ENCODE results near the gene MPPED1. TPM values are rescaled to one million over a fixed set of nuclear protein-coding genes. Genes with fewer than 3 reads are reported as not detected.

MPPED1 gene
- total and polyA plus RNA-seq, 2 donors (not counting 1 experiment from before 2014, with no cell fraction given): not detected

DNA sequence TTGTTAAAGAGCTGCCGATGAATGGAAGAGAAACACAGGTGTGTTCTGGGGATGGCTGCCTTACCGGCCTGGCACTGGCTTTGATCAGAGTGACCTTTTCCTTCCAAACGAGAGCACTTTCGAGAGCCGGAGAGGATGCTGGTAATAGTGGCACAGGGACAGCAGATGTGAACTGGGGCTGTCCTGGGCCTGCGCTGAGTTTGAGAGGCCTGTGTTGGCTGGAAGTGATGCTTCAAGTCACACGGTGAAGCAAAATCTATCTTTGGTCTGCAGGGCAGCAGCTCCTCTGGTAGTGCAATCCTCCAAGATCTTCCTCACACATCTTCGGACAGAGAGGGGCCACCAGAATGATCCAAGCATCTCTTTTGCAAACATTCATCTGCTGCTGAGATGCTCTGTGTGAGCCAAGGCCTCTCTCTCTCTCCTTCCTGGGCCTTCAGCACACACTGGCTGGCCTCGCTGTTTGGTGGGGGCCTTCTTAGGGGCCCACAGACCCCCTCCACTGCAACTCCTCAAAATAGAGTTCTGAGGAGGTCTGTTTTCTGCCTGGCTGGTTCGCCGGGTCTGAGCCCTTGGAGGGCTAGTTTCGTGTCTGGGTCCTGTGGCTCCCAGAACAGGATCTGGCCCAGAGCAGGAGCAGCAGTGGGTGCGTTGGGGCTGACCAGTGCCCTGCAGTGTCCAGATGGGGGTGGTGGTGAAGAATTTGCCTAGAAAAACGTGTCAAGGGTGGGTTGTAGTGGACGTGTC lies 6.4 kb downstream of the MPPED1 start:
- no peak overlapping the region for H3K9ac ChIP-seq (ENCODE audit: insufficient read depth, low read length)
- TF ChIP-seq, protein P1, sequence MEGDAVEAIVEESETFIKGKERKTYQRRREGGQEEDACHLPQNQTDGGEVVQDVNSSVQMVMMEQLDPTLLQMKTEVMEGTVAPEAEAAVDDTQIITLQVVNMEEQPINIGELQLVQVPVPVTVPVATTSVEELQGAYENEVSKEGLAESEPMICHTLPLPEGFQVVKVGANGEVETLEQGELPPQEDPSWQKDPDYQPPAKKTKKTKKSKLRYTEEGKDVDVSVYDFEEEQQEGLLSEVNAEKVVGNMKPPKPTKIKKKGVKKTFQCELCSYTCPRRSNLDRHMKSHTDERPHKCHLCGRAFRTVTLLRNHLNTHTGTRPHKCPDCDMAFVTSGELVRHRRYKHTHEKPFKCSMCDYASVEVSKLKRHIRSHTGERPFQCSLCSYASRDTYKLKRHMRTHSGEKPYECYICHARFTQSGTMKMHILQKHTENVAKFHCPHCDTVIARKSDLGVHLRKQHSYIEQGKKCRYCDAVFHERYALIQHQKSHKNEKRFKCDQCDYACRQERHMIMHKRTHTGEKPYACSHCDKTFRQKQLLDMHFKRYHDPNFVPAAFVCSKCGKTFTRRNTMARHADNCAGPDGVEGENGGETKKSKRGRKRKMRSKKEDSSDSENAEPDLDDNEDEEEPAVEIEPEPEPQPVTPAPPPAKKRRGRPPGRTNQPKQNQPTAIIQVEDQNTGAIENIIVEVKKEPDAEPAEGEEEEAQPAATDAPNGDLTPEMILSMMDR (conservative IDR thresholded peaks at IDR 0.05 in 1 of 2, IDR thresholded peaks at IDR 0.05 in 1 of 2; ENCODE audit: low read depth in 1 of 2, low read length in 2 of 2): no peak
- TF ChIP-seq EZH2 (IDR thresholded peaks at IDR 0.05; ENCODE audit: low read length, missing control alignments): no peak
- H3K9me3 ChIP-seq (ENCODE audit: control insufficient read depth, insufficient read depth, low read depth, low read length): no peaks in the 10 kb centered on the region
- H3K4me1 ChIP-seq (ENCODE audit: control insufficient read depth, extremely low read depth, insufficient read depth, low read length): no peaks in the 10 kb centered on the region
- peaks cover 10% of the 10 kb centered on the region for H3K27me3 ChIP-seq (ENCODE audit: control insufficient read depth, insufficient read depth, low read length)
- H3K4me2 ChIP-seq (ENCODE audit: extremely low read depth, insufficient read depth, low read length): no peak overlapping the region
- H3K4me3 ChIP-seq (replicated peaks in 1 of 4; ENCODE audit: control extremely low read depth in 1 of 4, insufficient read depth in 1 of 4, low read depth in 3 of 4, low read length in 4 of 4): no peak overlapping the region
- H3K79me2 ChIP-seq (ENCODE audit: control insufficient read depth, insufficient read depth, low read length): no peaks in the 10 kb centered on the region
- no peaks in the 10 kb centered on the region for H3K36me3 ChIP-seq (ENCODE audit: control insufficient read depth, insufficient read depth, low read length)
- H2AFZ ChIP-seq (ENCODE audit: low read length): no peak overlapping the region
- no peak overlapping the region for H3K27ac ChIP-seq (ENCODE audit: insufficient read depth, low read length)
- no peaks in the 10 kb centered on the region for H4K20me1 ChIP-seq (ENCODE audit: control insufficient read depth, extremely low read depth, insufficient read depth, low read length)
- DNase-seq (ENCODE audit: low read depth in 2 of 2): no peak

DNA sequence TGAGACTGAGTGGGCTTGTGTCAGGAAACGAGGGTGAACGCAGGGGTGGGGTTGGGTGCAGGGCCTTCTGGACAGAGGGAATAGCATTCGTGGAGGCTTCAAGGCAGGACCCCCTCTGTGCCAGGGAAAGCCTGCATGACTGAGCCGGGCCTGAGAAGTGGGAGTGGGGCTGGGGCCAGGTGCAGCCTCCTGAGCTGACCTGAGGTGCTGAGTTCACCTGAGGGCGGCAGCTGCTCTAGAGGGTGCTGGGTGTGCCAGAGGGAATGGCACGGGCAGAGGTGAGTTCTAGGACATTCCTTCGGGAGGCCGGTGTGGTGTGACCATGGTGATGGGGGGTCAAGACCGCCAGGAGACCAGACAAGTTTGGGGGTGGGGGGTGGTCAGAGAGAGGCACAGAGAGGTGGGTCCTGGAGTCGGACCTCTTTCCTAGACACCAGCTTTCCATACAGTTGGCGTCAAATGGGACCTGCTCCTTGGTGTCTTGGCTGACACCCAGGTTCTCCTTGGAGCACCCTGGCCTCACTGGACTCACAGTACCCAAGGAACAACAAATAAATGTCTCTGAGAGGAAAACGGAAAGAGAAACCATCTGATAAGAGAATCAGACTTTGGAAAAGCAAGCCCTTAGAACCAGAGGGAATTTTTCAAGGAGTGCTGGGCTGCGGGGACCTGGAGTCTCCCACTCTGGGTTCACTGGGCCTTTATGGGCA lies 7.7 kb downstream of the MPPED1 start:
- H3K4me1 ChIP-seq (ENCODE audit: control insufficient read depth, extremely low read depth, insufficient read depth, low read length): no peaks in the 10 kb centered on the region
- TF ChIP-seq EZH2 (IDR thresholded peaks at IDR 0.05; ENCODE audit: low read length, missing control alignments): no peak
- TF ChIP-seq, protein P1 (conservative IDR thresholded peaks at IDR 0.05 in 1 of 2, IDR thresholded peaks at IDR 0.05 in 1 of 2; ENCODE audit: low read depth in 1 of 2, low read length in 2 of 2): no peak
- no peak overlapping the region for H3K4me3 ChIP-seq (replicated peaks in 1 of 4; ENCODE audit: control extremely low read depth in 1 of 4, insufficient read depth in 1 of 4, low read depth in 3 of 4, low read length in 4 of 4)
- no peak overlapping the region for H3K4me2 ChIP-seq (ENCODE audit: extremely low read depth, insufficient read depth, low read length)
- H3K9ac ChIP-seq (ENCODE audit: insufficient read depth, low read length): no peak overlapping the region
- H3K9me3 ChIP-seq (ENCODE audit: control insufficient read depth, insufficient read depth, low read depth, low read length): no peaks in the 10 kb centered on the region
- no peak overlapping the region for H2AFZ ChIP-seq (ENCODE audit: low read length)
- H3K79me2 ChIP-seq (ENCODE audit: control insufficient read depth, insufficient read depth, low read length): no peaks in the 10 kb centered on the region
- H3K36me3 ChIP-seq (ENCODE audit: control insufficient read depth, insufficient read depth, low read length): no peaks in the 10 kb centered on the region
- no peak for DNase-seq (ENCODE audit: low read depth in 2 of 2)
- no peaks in the 10 kb centered on the region for H4K20me1 ChIP-seq (ENCODE audit: control insufficient read depth, extremely low read depth, insufficient read depth, low read length)
- H3K27me3 ChIP-seq (ENCODE audit: control insufficient read depth, insufficient read depth, low read length): peaks cover 2% of the 10 kb centered on the region
- H3K27ac ChIP-seq (ENCODE audit: insufficient read depth, low read length): no peak overlapping the region

DNA sequence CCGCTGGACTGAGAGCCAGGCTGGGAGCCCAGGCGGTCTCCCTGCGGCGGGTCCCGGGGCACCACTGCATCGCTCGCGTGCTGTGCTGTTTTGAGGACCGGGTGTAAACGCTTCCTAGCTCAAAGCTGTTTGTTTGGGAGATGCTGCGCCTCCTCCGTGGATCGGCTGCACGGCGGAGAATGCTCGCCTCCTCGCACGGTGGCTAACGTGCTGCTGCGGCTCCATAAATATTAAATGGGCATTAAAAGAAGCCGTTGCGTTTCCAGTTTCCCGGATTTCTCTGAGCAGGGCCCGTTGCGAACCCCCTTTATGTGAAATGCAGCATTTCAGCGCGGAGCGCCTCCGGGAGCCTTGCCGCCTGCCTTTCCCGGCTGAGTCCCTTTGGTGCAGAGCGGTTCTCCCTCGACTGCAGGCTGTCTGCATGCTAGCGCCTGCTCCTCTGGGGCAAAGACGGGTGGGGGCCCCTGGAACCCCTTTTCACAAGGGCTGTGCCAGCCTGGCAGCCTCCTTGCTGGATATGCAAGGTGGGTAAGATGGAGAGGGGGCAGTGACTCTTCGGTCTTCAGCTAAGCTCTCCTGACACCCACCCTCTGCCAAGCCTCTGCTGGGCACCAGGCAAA lies 9.3 kb downstream of the MPPED1 start:
- Histone ChIP-seq H3K4me1 (ENCODE audit: control insufficient read depth, extremely low read depth, insufficient read depth, low read length) (no peaks in the 10 kb centered on the region), H3K79me2 (ENCODE audit: control insufficient read depth, insufficient read depth, low read length) (no peaks in the 10 kb centered on the region), H3K9ac (ENCODE audit: insufficient read depth, low read length) (no peak overlapping the region), H2AFZ (ENCODE audit: low read length) (no peak overlapping the region), H3K36me3 (ENCODE audit: control insufficient read depth, insufficient read depth, low read length) (no peaks in the 10 kb centered on the region), H3K4me3 (replicated peaks in 1 of 4; ENCODE audit: control extremely low read depth in 1 of 4, insufficient read depth in 1 of 4, low read depth in 3 of 4, low read length in 4 of 4) (no peak overlapping the region), H3K27me3 (ENCODE audit: control insufficient read depth, insufficient read depth, low read length) (no peaks in the 10 kb centered on the region), H3K27ac (ENCODE audit: insufficient read depth, low read length) (no peak overlapping the region), H4K20me1 (ENCODE audit: control insufficient read depth, extremely low read depth, insufficient read depth, low read length) (no peaks in the 10 kb centered on the region), H3K9me3 (ENCODE audit: control insufficient read depth, insufficient read depth, low read depth, low read length) (no peaks in the 10 kb centered on the region), H3K4me2 (ENCODE audit: extremely low read depth, insufficient read depth, low read length) (no peak overlapping the region)
- DNase-seq (ENCODE audit: low read depth in 2 of 2): no peak
- TF ChIP-seq EZH2 (IDR thresholded peaks at IDR 0.05; ENCODE audit: low read length, missing control alignments): no peak
- TF ChIP-seq, protein P1 (conservative IDR thresholded peaks at IDR 0.05 in 1 of 2, IDR thresholded peaks at IDR 0.05 in 1 of 2; ENCODE audit: low read depth in 1 of 2, low read length in 2 of 2): no peak
